Loucy (cell line): ENCODE data around the gene STAT4.

Experiments used
- EZH2phosphoT487 ChIP-seq: fragments of 200-600 bp; IDR thresholded peaks from 2 replicates; pipeline ENCODE4 v1.6.1; 2018; ENCODE audit warnings: antibody characterized with exemption, mild to moderate bottlenecking, moderate library complexity, borderline replicate concordance
- TF ChIP-seq, protein P1 (sequence below): fragments of 200-600 bp; sonication (generic); conservative IDR thresholded peaks from 2 replicates; pipeline ENCODE4 v1.5.1; 2014; ENCODE audit warnings: mild to moderate bottlenecking, antibody characterized with exemption, low read length

DNA sequence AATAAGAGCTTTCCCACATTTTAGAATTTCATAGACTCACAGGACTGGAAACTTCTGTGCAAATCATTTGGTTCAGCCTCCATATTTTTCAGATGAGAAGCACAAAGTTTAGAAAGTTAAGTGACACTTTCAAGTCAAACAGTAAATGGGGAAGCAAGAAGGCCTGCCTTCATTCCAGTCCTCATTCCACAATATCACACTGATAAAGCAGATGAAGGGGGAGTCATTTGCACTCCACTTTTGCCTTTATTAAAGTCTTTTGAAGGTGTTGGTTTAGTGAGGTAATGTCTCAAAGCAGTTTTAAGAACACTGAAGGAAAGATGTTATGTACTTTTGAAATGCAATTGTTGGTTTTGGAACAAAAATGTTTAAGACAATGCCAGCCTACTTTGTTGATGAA, 32.7 kb upstream of the STAT4 start:
- TF ChIP-seq, protein P1, sequence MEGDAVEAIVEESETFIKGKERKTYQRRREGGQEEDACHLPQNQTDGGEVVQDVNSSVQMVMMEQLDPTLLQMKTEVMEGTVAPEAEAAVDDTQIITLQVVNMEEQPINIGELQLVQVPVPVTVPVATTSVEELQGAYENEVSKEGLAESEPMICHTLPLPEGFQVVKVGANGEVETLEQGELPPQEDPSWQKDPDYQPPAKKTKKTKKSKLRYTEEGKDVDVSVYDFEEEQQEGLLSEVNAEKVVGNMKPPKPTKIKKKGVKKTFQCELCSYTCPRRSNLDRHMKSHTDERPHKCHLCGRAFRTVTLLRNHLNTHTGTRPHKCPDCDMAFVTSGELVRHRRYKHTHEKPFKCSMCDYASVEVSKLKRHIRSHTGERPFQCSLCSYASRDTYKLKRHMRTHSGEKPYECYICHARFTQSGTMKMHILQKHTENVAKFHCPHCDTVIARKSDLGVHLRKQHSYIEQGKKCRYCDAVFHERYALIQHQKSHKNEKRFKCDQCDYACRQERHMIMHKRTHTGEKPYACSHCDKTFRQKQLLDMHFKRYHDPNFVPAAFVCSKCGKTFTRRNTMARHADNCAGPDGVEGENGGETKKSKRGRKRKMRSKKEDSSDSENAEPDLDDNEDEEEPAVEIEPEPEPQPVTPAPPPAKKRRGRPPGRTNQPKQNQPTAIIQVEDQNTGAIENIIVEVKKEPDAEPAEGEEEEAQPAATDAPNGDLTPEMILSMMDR: no peak
- TF ChIP-seq EZH2phosphoT487: no peak
